ENCODE results near the gene SPANXA1.

DNA sequence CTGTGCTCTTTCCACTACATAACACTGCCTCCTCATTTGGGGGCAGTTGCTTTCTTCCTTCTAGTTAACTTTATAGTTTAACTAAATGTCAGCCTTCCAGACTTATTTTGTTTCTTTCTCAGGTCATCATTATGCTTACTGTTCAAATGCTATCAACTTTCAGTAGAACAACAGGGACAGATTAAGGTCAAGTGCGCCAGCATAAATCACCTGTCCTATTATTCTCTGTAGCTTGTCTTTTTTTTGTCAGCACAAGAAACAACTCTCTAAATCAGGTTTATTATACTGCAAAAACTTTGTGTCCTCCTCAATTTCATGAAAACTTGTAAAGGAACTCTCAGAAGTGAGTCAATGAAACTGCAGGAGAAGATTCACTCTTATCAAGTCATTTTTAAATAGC is 24.6 kb upstream of the SPANXA1 start:
- no peak for TF ChIP-seq EZH2 (IDR thresholded peaks at IDR 0.05; ENCODE audit: low read length)
- TF ChIP-seq, protein P1, sequence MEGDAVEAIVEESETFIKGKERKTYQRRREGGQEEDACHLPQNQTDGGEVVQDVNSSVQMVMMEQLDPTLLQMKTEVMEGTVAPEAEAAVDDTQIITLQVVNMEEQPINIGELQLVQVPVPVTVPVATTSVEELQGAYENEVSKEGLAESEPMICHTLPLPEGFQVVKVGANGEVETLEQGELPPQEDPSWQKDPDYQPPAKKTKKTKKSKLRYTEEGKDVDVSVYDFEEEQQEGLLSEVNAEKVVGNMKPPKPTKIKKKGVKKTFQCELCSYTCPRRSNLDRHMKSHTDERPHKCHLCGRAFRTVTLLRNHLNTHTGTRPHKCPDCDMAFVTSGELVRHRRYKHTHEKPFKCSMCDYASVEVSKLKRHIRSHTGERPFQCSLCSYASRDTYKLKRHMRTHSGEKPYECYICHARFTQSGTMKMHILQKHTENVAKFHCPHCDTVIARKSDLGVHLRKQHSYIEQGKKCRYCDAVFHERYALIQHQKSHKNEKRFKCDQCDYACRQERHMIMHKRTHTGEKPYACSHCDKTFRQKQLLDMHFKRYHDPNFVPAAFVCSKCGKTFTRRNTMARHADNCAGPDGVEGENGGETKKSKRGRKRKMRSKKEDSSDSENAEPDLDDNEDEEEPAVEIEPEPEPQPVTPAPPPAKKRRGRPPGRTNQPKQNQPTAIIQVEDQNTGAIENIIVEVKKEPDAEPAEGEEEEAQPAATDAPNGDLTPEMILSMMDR (optimal IDR thresholded peaks at IDR 0.05 in 1 of 3, IDR thresholded peaks at IDR 0.05 in 1 of 3, conservative IDR thresholded peaks at IDR 0.05 in 1 of 3; ENCODE audit: extremely low read depth in 1 of 3, insufficient read depth in 2 of 3, low read length in 3 of 3) = no peak

All from keratinocyte (primary cell).